Skeletal muscle cell (primary cell): Measurements from ENCODE around the gene ZMPSTE24.
"Not testable (repeated sequence)": the region's sequence is repeated elsewhere in the genome, so short reads cannot be mapped to it uniquely, and the experiment has no call there.

ENCODE experiments used
- DNase-seq: peaks from one replicate; pipeline ENCODE4 v3.0.0-alpha.2; 2010; ENCODE audit warnings: low read depth
- H3K4me3 ChIP-seq: 2 replicates; pipeline ENCODE4 v1.5.1; 2011; ENCODE audit warnings: low read depth, mild to moderate bottlenecking, control low read depth, low read length, moderate library complexity

Gene ZMPSTE24

GRCh38 chr1:40257688-40258444, at the start of gene ZMPSTE24:
ZMPSTE24 (plus strand) TSS chr1:40258236; CDS start chr1:40258272, 36 bp downstream.
- peak; percentile 92 for DNase-seq
- H3K4me3 ChIP-seq: peak within 1 kb of the TSS; percentile 95

GRCh38 chr1:40210511-40211204, 47.4 kb upstream of the ZMPSTE24 start:
- DNase-seq: no peak
- H3K4me3 ChIP-seq: no peak overlapping the region

GRCh38 chr1:40218333-40218732, 39.7 kb upstream of the ZMPSTE24 start:
- H3K4me3 ChIP-seq: no peak overlapping the region
- no peak for DNase-seq

- not testable (repeated sequence) for DNase-seq, H3K4me3 ChIP-seq
Observed at GRCh38 chr1:40221471-40221905, 36.5 kb upstream of the ZMPSTE24 start.

- no peak for DNase-seq
- H3K4me3 ChIP-seq: no peak overlapping the region
Observed at GRCh38 chr1:40221977-40222772, 35.9 kb upstream of the ZMPSTE24 start.

- no peak for DNase-seq
- H3K4me3 ChIP-seq: no peak overlapping the region
Observed at GRCh38 chr1:40224040-40224439, 34.0 kb upstream of the ZMPSTE24 start.

GRCh38 chr1:40226192-40226591, 31.8 kb upstream of the ZMPSTE24 start:
- no peak for DNase-seq
- no peak overlapping the region for H3K4me3 ChIP-seq

- DNase-seq: no peak
Observed at GRCh38 chr1:40232444-40232843, 25.6 kb upstream of the ZMPSTE24 start.

GRCh38 chr1:40239626-40240025, 18.4 kb upstream of the ZMPSTE24 start:
- H3K4me3 ChIP-seq: no peak overlapping the region
- peak; percentile 25 for DNase-seq

More at GRCh38 chr1:40232444-40232843, 25.6 kb upstream of the ZMPSTE24 start:
- no peak overlapping the region for H3K4me3 ChIP-seq

GRCh38 chr1:40240390-40240789, 17.6 kb upstream of the ZMPSTE24 start:
- no peak overlapping the region for H3K4me3 ChIP-seq
- no peak for DNase-seq

- H3K4me3 ChIP-seq: no peak overlapping the region
- no peak for DNase-seq
Observed at GRCh38 chr1:40241362-40241761, 16.7 kb upstream of the ZMPSTE24 start.

GRCh38 chr1:40243351-40243750, 14.7 kb upstream of the ZMPSTE24 start:
- no peak overlapping the region for H3K4me3 ChIP-seq
- no peak for DNase-seq

- DNase-seq: no peak
- no peak overlapping the region for H3K4me3 ChIP-seq
Observed at GRCh38 chr1:40244138-40244744, 13.8 kb upstream of the ZMPSTE24 start.

GRCh38 chr1:40245686-40246085, 12.3 kb upstream of the ZMPSTE24 start:
- DNase-seq: no peak
- H3K4me3 ChIP-seq: no peak overlapping the region

GRCh38 chr1:40247655-40248054, 10.4 kb upstream of the ZMPSTE24 start, which contains the start of gene TMCO2:
TMCO2 (plus strand) TSS chr1:40247937; CDS start chr1:40247994, 57 bp downstream.
- no peak for DNase-seq
- no peak within 1 kb of the TSS for H3K4me3 ChIP-seq

GRCh38 chr1:40248412-40248811, 9.6 kb upstream of the ZMPSTE24 start:
- H3K4me3 ChIP-seq: no peak overlapping the region
- no peak for DNase-seq

- no peak overlapping the region for H3K4me3 ChIP-seq
- no peak for DNase-seq
Observed at GRCh38 chr1:40251456-40251855, 6.6 kb upstream of the ZMPSTE24 start.

GRCh38 chr1:40252601-40253000, 5.4 kb upstream of the ZMPSTE24 start:
- DNase-seq: no peak
- no peak overlapping the region for H3K4me3 ChIP-seq

GRCh38 chr1:40255231-40255630, 2.8 kb upstream of the ZMPSTE24 start:
- H3K4me3 ChIP-seq: no peak overlapping the region
- no peak for DNase-seq
